GM21576 (cell line): ENCODE measurements around the gene TNFRSF25.

ENCODE experiments used
- ATAC-seq: cut with Tn5 transposase; IDR thresholded peaks from one replicate; pipeline ENCODE4 v1.9.1; 2021; ENCODE audit warnings: mild to moderate bottlenecking, moderate library complexity; ENCODE audit not compliant: unreplicated experiment

TNFRSF25 gene

GRCh38 chr1:6419804-6420453 lies 46.0 kb downstream of the TNFRSF25 start, which contains the start of gene HES2:
Gene HES2, minus strand, starts transcription at chr1:6419919. Its CDS starts 99 bp downstream, at chr1:6419820.
- no peak for ATAC-seq

GRCh38 chr1:6419397-6419803 lies 46.6 kb downstream of the TNFRSF25 start:
- no peak for ATAC-seq

DNA sequence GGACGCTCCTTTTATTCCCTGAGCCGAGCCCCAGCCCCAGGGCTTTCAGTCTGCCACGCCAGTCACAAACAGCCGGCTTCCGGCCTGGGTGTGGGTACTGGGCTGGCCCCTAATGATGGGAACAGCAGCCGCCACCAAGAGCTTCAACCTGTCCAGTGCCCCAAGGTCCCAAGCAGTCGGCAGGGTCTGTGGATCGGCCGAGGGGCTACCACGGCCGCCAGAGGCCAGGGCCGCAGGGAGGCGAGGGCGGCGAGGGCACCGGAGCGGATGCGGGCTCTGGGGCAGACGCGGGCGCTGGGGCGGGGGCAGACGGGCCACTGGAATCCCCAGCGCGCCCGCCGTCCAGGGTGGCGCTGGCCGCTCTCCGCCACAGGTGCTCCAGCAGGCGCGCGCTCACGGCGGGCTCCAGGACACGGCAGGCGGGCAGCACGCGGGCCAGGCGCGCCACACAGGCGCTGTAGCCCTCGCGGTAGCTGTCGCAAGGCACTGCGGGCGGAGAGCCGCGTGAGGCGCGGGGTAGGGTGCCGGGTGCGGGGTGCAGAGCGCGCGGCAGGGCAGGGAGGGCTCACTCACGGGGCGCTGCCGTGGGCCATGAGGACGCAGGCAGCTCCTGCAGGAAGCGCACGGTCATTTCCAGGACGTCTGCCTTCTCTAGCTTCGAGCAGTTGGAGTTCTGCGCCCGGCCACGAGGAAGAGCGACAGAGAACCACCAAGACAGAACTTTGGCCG lies 47.1 kb downstream of the TNFRSF25 start:
- ATAC-seq: no peak

DNA sequence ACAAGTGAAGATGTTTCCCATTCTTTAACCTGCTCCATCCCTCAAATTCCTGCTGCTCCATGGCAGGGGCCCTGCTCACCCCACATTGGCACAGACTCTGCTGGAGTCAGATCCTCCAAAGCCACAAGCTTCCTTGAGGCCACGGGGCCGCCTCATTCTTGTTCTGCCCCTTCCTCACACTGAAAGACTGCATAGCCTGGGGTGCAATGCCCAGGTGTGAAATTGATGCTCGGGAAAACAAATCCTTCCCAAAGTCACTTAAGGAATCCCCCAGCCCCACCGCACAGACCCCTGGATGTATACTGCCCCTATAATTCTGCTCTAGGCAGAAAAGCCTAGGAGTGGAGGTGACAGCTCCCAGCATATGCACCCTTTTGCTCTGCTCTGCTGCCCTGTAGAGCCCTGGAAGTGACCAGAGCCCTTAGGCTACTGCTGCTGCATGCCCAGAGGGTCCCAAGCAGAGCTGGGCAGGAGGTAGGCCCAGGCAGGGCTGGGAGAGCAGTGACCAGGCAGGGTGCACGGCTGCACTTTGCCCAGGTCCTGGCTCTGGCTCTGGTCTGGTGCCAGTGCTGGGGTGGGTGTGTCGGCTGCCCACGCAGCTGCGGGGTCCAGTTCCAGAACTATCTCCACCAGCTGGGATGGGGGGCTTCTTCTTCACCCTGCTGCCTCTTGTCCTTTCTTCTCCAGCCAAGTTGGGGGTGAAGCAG lies 47.9 kb downstream of the TNFRSF25 start:
- ATAC-seq: no peak

DNA sequence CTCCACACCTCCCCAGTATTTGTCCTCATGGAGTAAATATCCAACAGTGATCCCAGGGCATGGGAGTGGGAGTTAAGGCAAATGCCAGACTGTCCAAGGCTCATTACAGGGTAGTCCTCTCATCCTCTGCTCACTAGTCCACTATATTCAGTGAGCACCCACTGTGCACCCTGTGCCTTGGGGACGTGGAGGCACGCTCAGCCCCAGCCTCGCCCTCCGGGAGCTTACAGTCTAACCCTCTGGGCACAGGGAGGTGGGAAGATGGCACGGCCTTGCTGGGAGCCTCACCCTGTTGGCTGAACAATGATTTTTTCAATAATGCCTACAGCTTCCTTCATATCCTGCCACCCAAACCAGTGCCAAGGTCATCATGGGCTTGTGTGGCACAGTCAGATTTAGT lies 49.1 kb downstream of the TNFRSF25 start:
- ATAC-seq: no peak

- no peak for ATAC-seq
Measured at GRCh38 chr1:6416295-6416656, 49.7 kb downstream of the TNFRSF25 start.

DNA sequence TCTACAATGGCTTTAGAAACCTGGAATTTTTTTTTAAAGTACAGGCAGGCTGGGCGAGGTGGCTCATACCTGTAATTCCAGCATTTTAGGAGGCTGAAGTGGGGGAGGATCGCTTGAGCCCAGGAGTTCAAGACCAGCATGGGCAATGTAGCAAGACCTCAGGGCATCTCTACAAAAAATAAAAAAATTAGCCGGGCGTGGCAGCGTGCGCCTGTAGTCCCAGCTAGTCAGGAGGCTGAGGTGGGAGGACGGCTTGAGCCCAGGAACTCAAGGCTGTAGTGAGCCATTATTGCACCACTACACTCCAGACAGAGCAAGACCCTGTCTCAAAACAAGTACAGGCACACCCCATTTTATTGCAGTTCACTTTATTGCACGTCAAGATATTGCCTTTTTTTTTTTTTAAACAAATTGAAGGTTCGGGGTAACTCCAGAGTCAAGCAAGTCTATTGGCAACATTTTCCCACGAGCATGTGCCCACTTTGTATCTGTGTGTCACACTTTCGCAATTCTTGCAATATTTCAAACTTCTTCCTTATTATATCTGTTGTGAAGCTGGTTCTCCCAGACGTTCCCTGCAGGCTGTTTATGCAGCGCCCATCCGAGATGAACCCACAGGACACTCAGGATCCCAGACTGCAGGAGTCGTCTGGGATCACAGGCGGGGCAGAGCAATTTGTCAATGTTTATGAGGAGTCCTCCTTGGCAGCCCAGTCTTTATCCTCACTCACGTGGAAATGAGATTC lies 50.9 kb downstream of the TNFRSF25 start:
- ATAC-seq: no peak

DNA sequence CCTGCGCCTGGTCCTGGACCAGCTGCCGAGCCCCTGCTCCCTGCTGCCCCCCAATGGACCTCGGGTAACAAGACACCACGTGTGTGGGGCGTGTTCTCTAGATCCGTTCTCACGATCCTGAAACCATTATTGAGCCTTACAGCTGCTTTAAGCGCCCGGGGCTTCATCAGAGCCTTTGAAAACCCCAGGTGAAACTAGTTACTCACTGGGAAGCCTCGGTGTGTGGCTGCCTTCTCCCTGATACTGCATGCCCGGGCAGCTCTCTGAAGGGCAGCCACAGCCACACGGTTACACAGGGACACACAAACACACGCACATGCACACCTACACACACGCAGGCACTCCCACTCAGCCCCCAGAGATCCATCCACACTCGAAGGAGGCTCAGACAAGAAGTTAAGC lies 51.5 kb downstream of the TNFRSF25 start:
- peak; percentile 60 for ATAC-seq

DNA sequence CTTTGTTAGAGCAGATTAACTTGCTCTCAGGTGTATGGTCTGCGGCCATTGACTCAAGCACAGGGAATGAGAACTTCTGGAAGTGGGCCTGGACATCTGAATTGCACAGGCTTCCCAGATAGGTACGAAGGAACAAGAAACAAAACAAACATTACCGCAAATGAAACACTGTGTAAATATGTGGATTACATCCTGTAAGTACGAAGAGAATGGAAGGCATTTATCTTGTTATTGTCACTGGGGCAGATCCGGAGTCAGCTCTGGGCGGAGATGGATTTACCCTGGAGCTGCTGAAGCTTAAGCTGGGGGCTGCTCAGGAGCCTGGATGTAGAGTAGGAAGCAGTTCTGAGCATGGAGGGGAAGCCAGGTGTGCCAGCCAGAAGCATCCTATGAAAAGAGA lies 53.1 kb downstream of the TNFRSF25 start:
- no peak for ATAC-seq
